Heart left ventricle (tissue), 16 donors: ENCODE data around the gene KTN1. TPM values are rescaled to one million over a fixed set of nuclear protein-coding genes. Genes with fewer than 3 reads are reported as not detected.
A peak's percentile ranks its signal among the peaks of the same experiment; 100 is the strongest.

Experiments
- ATAC-seq, 4 donors: fragments of 200-7000 bp; cut with Tn5 transposase; one replicate each; pipeline ENCODE4 v1.9.1; 2020 to 2022; ENCODE audit warnings: moderate library complexity in 4 of 4, mild to moderate bottlenecking in 3 of 4, moderate number of reproducible peaks in 1 of 4
- DNase-seq, 5 donors: peaks; one replicate each; pipeline ENCODE4 v3.0.0-alpha.2; 2020
- H3K27ac ChIP-seq, 12 donors: fragments of 200-600 bp; sonication (generic) in 4 of 12; one replicate each; pipeline versions ENCODE4 v1.5.0 to v1.8.0; 2016 to 2022; ENCODE audit warnings: mild to moderate bottlenecking in 2 of 12
- H3K27me3 ChIP-seq, 9 donors: fragments of 200-600 bp; sonication (generic) in 2 of 9; one replicate each; pipeline versions ENCODE4 v1.5.1 to v1.8.0; 2016 to 2022; ENCODE audit warnings: mild to moderate bottlenecking in 3 of 9
- H3K36me3 ChIP-seq, 9 donors: fragments of 200-600 bp; sonication (generic) in 2 of 9; one replicate each; pipeline versions ENCODE4 v1.5.0 to v1.8.0; 2018 to 2022; ENCODE audit warnings: mild to moderate bottlenecking in 2 of 9
- H3K4me1 ChIP-seq, 12 donors: fragments of 200-600 bp; sonication (generic) in 4 of 12; one replicate each; pipeline versions ENCODE4 v1.5.0 to v1.8.0; 2016 to 2022; ENCODE audit warnings: mild to moderate bottlenecking in 3 of 12
- H3K4me3 ChIP-seq, 12 donors: fragments of 200-600 bp; sonication (generic) in 4 of 12; one replicate each; pipeline versions ENCODE4 v1.5.0 to v1.8.0; 2017 to 2022; ENCODE audit warnings: mild to moderate bottlenecking in 9 of 12, moderate library complexity in 4 of 12
- H3K9me3 ChIP-seq, 12 donors: fragments of 200-600 bp; sonication (generic) in 4 of 12; one replicate each; pipeline versions ENCODE4 v1.5.0 to v1.8.0; 2016 to 2022; ENCODE audit warnings: mild to moderate bottlenecking in 1 of 12
- CTCF ChIP-seq, 12 donors: fragments of 200-600 bp; sonication (generic) in 4 of 12; IDR thresholded peaks; one replicate each; pipeline versions ENCODE4 v1.5.0 to v1.8.0; 2018 to 2022; ENCODE audit warnings: antibody characterized with exemption in 12 of 12, mild to moderate bottlenecking in 5 of 12
- POLR2A ChIP-seq, 2 donors: fragments of 450-650 bp; IDR thresholded peaks; one replicate each; pipeline ENCODE4 v1.6.1; 2017; ENCODE audit warnings: antibody characterized with exemption in 2 of 2, mild to moderate bottlenecking in 2 of 2, moderate library complexity in 2 of 2
- WGBS, 4 donors: extraction: QIAGEN DNeasy Blood & Tissue Kit in 2 of 4; methylation state at CpG; one replicate each; pipeline versions ENCODE4 v1.1.5 to v1.1.7; 2013 to 2018; 5-methylcytosine and 5-hydroxymethylcytosine counted together
- intact Hi-C, 10 donors: fragments of 100-400 bp; cut with DNase I; formaldehyde crosslinking; loops; one replicate each; pipeline versions ENCODE4 v1.11.1 to v1.14.2; 2022
- polyA plus RNA-seq, 2 donors: library from polyadenylated mRNA; stranded (reverse); fragments of 200-250 nt; gene quantifications; one replicate each; pipeline ENCODE4 v1.2.3, GENCODE V29; 2013
- total RNA-seq, 9 donors: library from RNA; depleted of rRNA in 2 of 9; stranded (reverse); fragments of >200 nt in 2 of 9; fragmentation: NEBNext Ultra II Directional in 3 of 9; extraction: Animal tissue kit (Norgen Biotek cat#: 25700) in 3 of 9; gene quantifications; one replicate each; pipeline versions ENCODE4 v1.1.0 to v1.2.4, GENCODE V29; 2016 to 2023
- donor health status: ischemic (EF 13 %, LVEDD 7.1; RV severe dilation, severe dysfunction).
- donor health status: healthy with polysubstance abuse.
- donor health status: DM: no; HTN: yes; CAD: no.
- donor health status: DM: no; HTN: no; CAD: no.
- donor health status: ischemic (EF 25% LVEDD 6.9; RV normal size, moderate dysfunction).
- donor health status: ischemic (EF 25% LVEDD 5.7; RV mildly dilated, moderate dysfunction).
- donor health status: healthy.
- donor health status: DM: yes; HTN: yes; CAD: no.
- donor health status: ischemic (EF 35%, LVEDD 5.7; RV mildly dilated, moderate dysfunction).
- donor health status: nonischemic (EF 11% LVEDD 7.7; RV severe dilation, severe dysfunction).
- donor health status: DM: yes; HTN: yes; CAD: no.
- donor health status: PGD.
- donor health status: ischemic (EF 29% LVEDD 5.4; RV normal size, mild dysfunction).
- donor health status: nonischemic (EF 23%, LVEDD 6.1; RV moderate dilation, normal function).

The KTN1 gene
- total and polyA plus RNA-seq, 11 donors, result 150 to 340 (median 249) TPM

- H3K4me3 ChIP-seq, result no peak overlapping the region
- ATAC-seq (no peak), DNase-seq (no peak)
- WGBS, 4 donors, result 71 to 81% (median 78%) methylated on average over 2 of the region's 2 CpGs
- no peaks in the 10 kb centered on the region for H3K27me3 ChIP-seq
- peaks cover 0 to 35% (median 10%) of the 10 kb centered on the region in 12 donors for H3K4me1 ChIP-seq
- intact Hi-C loops, result loop anchor here in 1 of 10 donors (5.0 kb wide), 1 partner anchor 43 kb away; the partner anchor contains the start of gene KTN1
- H3K27ac ChIP-seq, result no peak overlapping the region
- peaks cover 0 to 2% (median 0%) of the 10 kb centered on the region in 12 donors for H3K9me3 ChIP-seq
- TF ChIP-seq CTCF (IDR thresholded peaks at IDR 0.05) (no peak), POLR2A (IDR thresholded peaks at IDR 0.05) (no peak)
- peaks cover 2 to 98% (median 68%) of the 10 kb centered on the region in 9 donors for H3K36me3 ChIP-seq
Measured at GRCh38 chr14:55625481-55625880, 45.5 kb downstream of the KTN1 start.

- WGBS, 4 donors, result 39 to 50% (median 46%) methylated on average over 4 of the region's 4 CpGs
- DNase-seq, result no peak
- TF ChIP-seq CTCF (IDR thresholded peaks at IDR 0.05) (no peak), POLR2A (IDR thresholded peaks at IDR 0.05) (no peak)
- intact Hi-C loops, result loop anchor here in 1 of 10 donors (5.0 kb wide), 1 partner anchor 44 kb away; the partner anchor contains the start of gene KTN1
- Histone ChIP-seq H3K36me3 (peaks cover 0 to 96% (median 68%) of the 10 kb centered on the region in 9 donors), H3K27me3 (no peaks in the 10 kb centered on the region), H3K27ac (peak overlapping the region in 1 of 12 donors; percentile 4), H3K4me3 (no peak overlapping the region), H3K9me3 (no peaks in the 10 kb centered on the region), H3K4me1 (peaks cover 0 to 35% (median 10%) of the 10 kb centered on the region in 12 donors)
- no peak for ATAC-seq
Measured at GRCh38 chr14:55626131-55626530, 46.1 kb downstream of the KTN1 start.

GRCh38 chr14:55628426-55628825 is 48.4 kb downstream of the KTN1 start:
- no peak overlapping the region for H3K27ac ChIP-seq
- TF ChIP-seq CTCF (IDR thresholded peaks at IDR 0.05), result no peak
- no peak for TF ChIP-seq POLR2A (IDR thresholded peaks at IDR 0.05)
- ATAC-seq, result no peak
- no peak for DNase-seq
- H3K36me3 ChIP-seq, result peaks cover 0 to 95% (median 73%) of the 10 kb centered on the region in 9 donors
- peaks cover 0 to 25% (median 9%) of the 10 kb centered on the region in 12 donors for H3K4me1 ChIP-seq
- intact Hi-C loops, result loop anchor here in 1 of 10 donors (5.0 kb wide), 1 partner anchor 46 kb away; the partner anchor contains the start of gene KTN1
- no peaks in the 10 kb centered on the region for H3K27me3 ChIP-seq
- no peaks in the 10 kb centered on the region for H3K9me3 ChIP-seq
- H3K4me3 ChIP-seq, result no peak overlapping the region

GRCh38 chr14:55638665-55639064 is 58.7 kb downstream of the KTN1 start:
- Histone ChIP-seq H3K27ac (no peak overlapping the region), H3K9me3 (no peaks in the 10 kb centered on the region), H3K4me1 (peaks cover 0 to 13% (median 0%) of the 10 kb centered on the region in 12 donors), H3K36me3 (peaks cover 0 to 100% (median 95%) of the 10 kb centered on the region in 9 donors), H3K4me3 (no peak overlapping the region), H3K27me3 (no peaks in the 10 kb centered on the region)
- no peak for DNase-seq
- WGBS, 4 donors, result 65 to 73% (median 69%) methylated on average over 1 of the region's 1 CpG
- intact Hi-C loops, result loop anchor here in 1 of 10 donors (10.0 kb wide), 1 partner anchor 194 kb away; the partner anchor contains the start of gene TBPL2
- no peak for ATAC-seq
- TF ChIP-seq CTCF (IDR thresholded peaks at IDR 0.05), result no peak
- no peak for TF ChIP-seq POLR2A (IDR thresholded peaks at IDR 0.05)
